ENCODE results near the gene RIMS3.

The RIMS3 gene

GRCh38 chr1:40622936-40623629 is 42.4 kb downstream of the RIMS3 start:
- no peaks in the 10 kb centered on the region for H3K36me3 ChIP-seq (ENCODE audit: low read depth)
- TF ChIP-seq, protein P1, sequence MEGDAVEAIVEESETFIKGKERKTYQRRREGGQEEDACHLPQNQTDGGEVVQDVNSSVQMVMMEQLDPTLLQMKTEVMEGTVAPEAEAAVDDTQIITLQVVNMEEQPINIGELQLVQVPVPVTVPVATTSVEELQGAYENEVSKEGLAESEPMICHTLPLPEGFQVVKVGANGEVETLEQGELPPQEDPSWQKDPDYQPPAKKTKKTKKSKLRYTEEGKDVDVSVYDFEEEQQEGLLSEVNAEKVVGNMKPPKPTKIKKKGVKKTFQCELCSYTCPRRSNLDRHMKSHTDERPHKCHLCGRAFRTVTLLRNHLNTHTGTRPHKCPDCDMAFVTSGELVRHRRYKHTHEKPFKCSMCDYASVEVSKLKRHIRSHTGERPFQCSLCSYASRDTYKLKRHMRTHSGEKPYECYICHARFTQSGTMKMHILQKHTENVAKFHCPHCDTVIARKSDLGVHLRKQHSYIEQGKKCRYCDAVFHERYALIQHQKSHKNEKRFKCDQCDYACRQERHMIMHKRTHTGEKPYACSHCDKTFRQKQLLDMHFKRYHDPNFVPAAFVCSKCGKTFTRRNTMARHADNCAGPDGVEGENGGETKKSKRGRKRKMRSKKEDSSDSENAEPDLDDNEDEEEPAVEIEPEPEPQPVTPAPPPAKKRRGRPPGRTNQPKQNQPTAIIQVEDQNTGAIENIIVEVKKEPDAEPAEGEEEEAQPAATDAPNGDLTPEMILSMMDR (IDR thresholded peaks at IDR 0.05; ENCODE audit: poor library complexity, severe bottlenecking) = no peak

GRCh38 chr1:40621821-40622450 is 43.5 kb downstream of the RIMS3 start:
- TF ChIP-seq, protein P1 (IDR thresholded peaks at IDR 0.05; ENCODE audit: poor library complexity, severe bottlenecking) = no peak
- no peak for DNase-seq (ENCODE audit: low spot score)
- no peaks in the 10 kb centered on the region for H3K27me3 ChIP-seq (ENCODE audit: insufficient read depth, poor library complexity, severe bottlenecking)
- ATAC-seq (ENCODE audit: low read depth) = no peak
- peaks cover 4% of the 10 kb centered on the region for H3K4me1 ChIP-seq (ENCODE audit: insufficient read depth, poor library complexity, severe bottlenecking)
- H3K36me3 ChIP-seq (ENCODE audit: low read depth) = no peaks in the 10 kb centered on the region
- no peak overlapping the region for H3K27ac ChIP-seq (ENCODE audit: poor library complexity, severe bottlenecking)
- H3K4me3 ChIP-seq (ENCODE audit: severe bottlenecking) = no peak overlapping the region
- no peaks in the 10 kb centered on the region for H3K9me3 ChIP-seq (ENCODE audit: severe bottlenecking)

More at GRCh38 chr1:40622936-40623629, 42.4 kb downstream of the RIMS3 start:
- DNase-seq (ENCODE audit: low spot score) (no peak), ATAC-seq (ENCODE audit: low read depth) (no peak)
- Histone ChIP-seq H3K27me3 (ENCODE audit: insufficient read depth, poor library complexity, severe bottlenecking) (no peaks in the 10 kb centered on the region), H3K4me1 (ENCODE audit: insufficient read depth, poor library complexity, severe bottlenecking) (peaks cover 8% of the 10 kb centered on the region), H3K27ac (ENCODE audit: poor library complexity, severe bottlenecking) (no peak overlapping the region), H3K4me3 (ENCODE audit: severe bottlenecking) (no peak overlapping the region), H3K9me3 (ENCODE audit: severe bottlenecking) (no peaks in the 10 kb centered on the region)

GRCh38 chr1:40620586-40621210 is 44.8 kb downstream of the RIMS3 start:
- Histone ChIP-seq H3K36me3 (ENCODE audit: low read depth) (no peaks in the 10 kb centered on the region), H3K9me3 (ENCODE audit: severe bottlenecking) (no peaks in the 10 kb centered on the region), H3K4me1 (ENCODE audit: insufficient read depth, poor library complexity, severe bottlenecking) (no peaks in the 10 kb centered on the region), H3K27me3 (ENCODE audit: insufficient read depth, poor library complexity, severe bottlenecking) (no peaks in the 10 kb centered on the region), H3K27ac (ENCODE audit: poor library complexity, severe bottlenecking) (no peak overlapping the region), H3K4me3 (ENCODE audit: severe bottlenecking) (no peak overlapping the region)
- ATAC-seq (ENCODE audit: low read depth) (no peak), DNase-seq (ENCODE audit: low spot score) (no peak)
- TF ChIP-seq, protein P1 (IDR thresholded peaks at IDR 0.05; ENCODE audit: poor library complexity, severe bottlenecking) = no peak

DNA sequence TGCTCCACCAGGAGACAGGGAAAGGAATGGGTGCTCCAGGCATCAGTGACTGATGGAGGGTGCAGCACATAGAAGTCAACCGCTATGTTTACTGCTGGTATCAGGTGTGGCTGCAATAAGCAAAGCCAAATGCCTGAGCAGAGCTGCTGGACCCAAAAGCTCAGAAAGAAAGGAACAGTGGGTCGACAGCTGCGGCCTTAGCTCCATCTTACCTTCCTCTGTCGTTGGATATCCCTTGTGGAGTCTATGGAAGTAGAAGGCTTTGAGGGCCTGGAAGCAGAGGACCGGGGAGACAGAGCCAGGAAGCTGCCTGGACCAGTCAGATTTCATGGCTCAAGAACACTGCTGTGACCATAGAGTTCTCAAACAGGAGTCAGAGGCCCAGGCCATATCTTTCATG is 45.3 kb downstream of the RIMS3 start:
- H3K27ac ChIP-seq (ENCODE audit: poor library complexity, severe bottlenecking) = no peak overlapping the region
- no peak overlapping the region for H3K4me3 ChIP-seq (ENCODE audit: severe bottlenecking)
- TF ChIP-seq, protein P1 (IDR thresholded peaks at IDR 0.05; ENCODE audit: poor library complexity, severe bottlenecking) = no peak
- H3K9me3 ChIP-seq (ENCODE audit: severe bottlenecking) = no peaks in the 10 kb centered on the region
- no peak for ATAC-seq (ENCODE audit: low read depth)
- H3K27me3 ChIP-seq (ENCODE audit: insufficient read depth, poor library complexity, severe bottlenecking) = no peaks in the 10 kb centered on the region
- no peaks in the 10 kb centered on the region for H3K4me1 ChIP-seq (ENCODE audit: insufficient read depth, poor library complexity, severe bottlenecking)
- DNase-seq (ENCODE audit: low spot score) = no peak
- no peaks in the 10 kb centered on the region for H3K36me3 ChIP-seq (ENCODE audit: low read depth)

All from RWPE2 (cell line).